ENCODE data around the gene ARCN1. TPM values are rescaled to one million over a fixed set of nuclear protein-coding genes. Genes with fewer than 3 reads are reported as not detected.

Gene ARCN1
- polyA plus RNA-seq, 1 donor from 2014 or later = 67.2 TPM

DNA sequence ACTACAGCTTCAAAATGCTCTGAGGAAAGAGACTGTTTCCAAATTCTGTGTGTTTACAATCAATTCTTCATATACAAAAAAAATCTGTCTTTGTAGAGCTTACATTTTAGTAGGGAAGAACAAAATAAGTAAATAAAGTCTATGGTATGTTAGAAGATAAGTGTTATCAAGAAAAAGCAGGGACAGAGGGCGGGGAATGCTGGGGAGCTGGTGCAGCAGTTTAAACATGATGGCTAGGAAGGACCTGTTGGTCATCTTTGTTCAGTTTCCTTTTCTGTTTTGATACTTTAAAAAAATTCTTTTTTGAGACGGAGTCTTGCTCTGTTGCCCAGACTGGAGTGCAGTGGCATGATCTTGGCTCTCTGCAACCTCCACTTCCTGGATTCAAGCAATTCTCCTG lies 25.1 kb upstream of the ARCN1 start:
- H3K9me3 ChIP-seq (ENCODE audit: low read length) = no peaks in the 10 kb centered on the region
- H4K20me1 ChIP-seq (ENCODE audit: insufficient read depth) = no peaks in the 10 kb centered on the region
- H3K79me2 ChIP-seq (replicated peaks; ENCODE audit: insufficient read depth, low read length) = no peaks in the 10 kb centered on the region
- no peaks in the 10 kb centered on the region for H3K27me3 ChIP-seq (ENCODE audit: insufficient read depth, low read depth, low read length)
- H3K9me2 ChIP-seq (ENCODE audit: insufficient read depth, low read length) = no peaks in the 10 kb centered on the region
- H2AFZ ChIP-seq (ENCODE audit: low read depth, low read length) = no peak overlapping the region
- no peaks in the 10 kb centered on the region for H3K36me3 ChIP-seq (ENCODE audit: insufficient read depth, low read length)
- H3K27ac ChIP-seq (ENCODE audit: low read length) = no peak overlapping the region
- H3K4me2 ChIP-seq (ENCODE audit: low read length) = no peak overlapping the region
- no peak overlapping the region for H3K9ac ChIP-seq (ENCODE audit: low read length)
- no peak overlapping the region for H3K4me3 ChIP-seq (ENCODE audit: low read length)
- TF ChIP-seq MXI1 (conservative IDR thresholded peaks at IDR 0.05; ENCODE audit: poor library complexity, severe bottlenecking) (no peak), EZH2 (IDR thresholded peaks at IDR 0.05; ENCODE audit: borderline replicate concordance, insufficient read depth, low read length, poor library complexity, severe bottlenecking) (no peak), POLR2AphosphoS5 (IDR thresholded peaks at IDR 0.05) (no peak), SMC3 (conservative IDR thresholded peaks at IDR 0.05; ENCODE audit: poor library complexity) (no peak), CTCF (IDR thresholded peaks at IDR 0.05; ENCODE audit: poor library complexity, severe bottlenecking) (no peak), EP300 (conservative IDR thresholded peaks at IDR 0.05; ENCODE audit: poor library complexity, severe bottlenecking) (no peak), RAD21 (conservative IDR thresholded peaks at IDR 0.05) (no peak), TAF1 (IDR thresholded peaks at IDR 0.05; ENCODE audit: low read depth) (no peak)
- TF ChIP-seq, protein P1, sequence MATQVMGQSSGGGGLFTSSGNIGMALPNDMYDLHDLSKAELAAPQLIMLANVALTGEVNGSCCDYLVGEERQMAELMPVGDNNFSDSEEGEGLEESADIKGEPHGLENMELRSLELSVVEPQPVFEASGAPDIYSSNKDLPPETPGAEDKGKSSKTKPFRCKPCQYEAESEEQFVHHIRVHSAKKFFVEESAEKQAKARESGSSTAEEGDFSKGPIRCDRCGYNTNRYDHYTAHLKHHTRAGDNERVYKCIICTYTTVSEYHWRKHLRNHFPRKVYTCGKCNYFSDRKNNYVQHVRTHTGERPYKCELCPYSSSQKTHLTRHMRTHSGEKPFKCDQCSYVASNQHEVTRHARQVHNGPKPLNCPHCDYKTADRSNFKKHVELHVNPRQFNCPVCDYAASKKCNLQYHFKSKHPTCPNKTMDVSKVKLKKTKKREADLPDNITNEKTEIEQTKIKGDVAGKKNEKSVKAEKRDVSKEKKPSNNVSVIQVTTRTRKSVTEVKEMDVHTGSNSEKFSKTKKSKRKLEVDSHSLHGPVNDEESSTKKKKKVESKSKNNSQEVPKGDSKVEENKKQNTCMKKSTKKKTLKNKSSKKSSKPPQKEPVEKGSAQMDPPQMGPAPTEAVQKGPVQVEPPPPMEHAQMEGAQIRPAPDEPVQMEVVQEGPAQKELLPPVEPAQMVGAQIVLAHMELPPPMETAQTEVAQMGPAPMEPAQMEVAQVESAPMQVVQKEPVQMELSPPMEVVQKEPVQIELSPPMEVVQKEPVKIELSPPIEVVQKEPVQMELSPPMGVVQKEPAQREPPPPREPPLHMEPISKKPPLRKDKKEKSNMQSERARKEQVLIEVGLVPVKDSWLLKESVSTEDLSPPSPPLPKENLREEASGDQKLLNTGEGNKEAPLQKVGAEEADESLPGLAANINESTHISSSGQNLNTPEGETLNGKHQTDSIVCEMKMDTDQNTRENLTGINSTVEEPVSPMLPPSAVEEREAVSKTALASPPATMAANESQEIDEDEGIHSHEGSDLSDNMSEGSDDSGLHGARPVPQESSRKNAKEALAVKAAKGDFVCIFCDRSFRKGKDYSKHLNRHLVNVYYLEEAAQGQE (IDR thresholded peaks at IDR 0.05; ENCODE audit: borderline replicate concordance) = no peak
- H3F3A ChIP-seq (ENCODE audit: insufficient read depth, low read length, poor library complexity, severe bottlenecking) = no peaks in the 10 kb centered on the region

DNA sequence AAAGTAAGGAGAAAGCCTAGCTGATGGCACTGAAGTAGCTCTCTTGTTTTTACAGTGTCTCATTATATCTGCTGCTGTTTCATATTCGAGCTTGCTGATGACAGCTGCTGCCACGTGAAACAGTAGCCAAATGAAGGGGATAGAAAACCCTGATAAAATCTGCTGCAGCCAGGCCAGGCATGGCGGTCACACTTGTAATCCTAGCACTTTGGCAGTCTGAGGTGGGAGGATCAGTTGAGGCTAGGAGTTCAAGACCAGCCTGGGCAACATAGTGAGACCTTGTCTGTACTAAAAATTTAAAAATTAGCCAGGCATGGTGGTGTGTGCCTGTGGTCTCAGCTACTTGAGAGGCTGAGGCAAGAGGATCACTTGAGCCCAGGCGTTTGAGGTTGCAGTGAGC lies 19.9 kb upstream of the ARCN1 start:
- Histone ChIP-seq H3K9ac (ENCODE audit: low read length) (no peak overlapping the region), H3K36me3 (ENCODE audit: insufficient read depth, low read length) (peaks cover 5% of the 10 kb centered on the region), H3K4me2 (ENCODE audit: low read length) (no peak overlapping the region), H3K4me3 (ENCODE audit: low read length) (no peak overlapping the region), H3K27ac (ENCODE audit: low read length) (no peak overlapping the region), H3K27me3 (ENCODE audit: insufficient read depth, low read depth, low read length) (no peaks in the 10 kb centered on the region), H3K9me3 (ENCODE audit: low read length) (no peaks in the 10 kb centered on the region), H2AFZ (ENCODE audit: low read depth, low read length) (no peak overlapping the region), H4K20me1 (ENCODE audit: insufficient read depth) (no peaks in the 10 kb centered on the region), H3K79me2 (replicated peaks; ENCODE audit: insufficient read depth, low read length) (no peaks in the 10 kb centered on the region), H3K9me2 (ENCODE audit: insufficient read depth, low read length) (no peaks in the 10 kb centered on the region), H3F3A (ENCODE audit: insufficient read depth, low read length, poor library complexity, severe bottlenecking) (no peaks in the 10 kb centered on the region)
- no peak for TF ChIP-seq SMC3 (conservative IDR thresholded peaks at IDR 0.05; ENCODE audit: poor library complexity)
- TF ChIP-seq MXI1 (conservative IDR thresholded peaks at IDR 0.05; ENCODE audit: poor library complexity, severe bottlenecking) = no peak
- no peak for TF ChIP-seq POLR2AphosphoS5 (IDR thresholded peaks at IDR 0.05)
- TF ChIP-seq RAD21 (conservative IDR thresholded peaks at IDR 0.05) = no peak
- TF ChIP-seq CTCF (IDR thresholded peaks at IDR 0.05; ENCODE audit: poor library complexity, severe bottlenecking) = no peak
- no peak for TF ChIP-seq EP300 (conservative IDR thresholded peaks at IDR 0.05; ENCODE audit: poor library complexity, severe bottlenecking)
- no peak for TF ChIP-seq TAF1 (IDR thresholded peaks at IDR 0.05; ENCODE audit: low read depth)
- TF ChIP-seq, protein P1 (IDR thresholded peaks at IDR 0.05; ENCODE audit: borderline replicate concordance) = no peak
- no peak for TF ChIP-seq EZH2 (IDR thresholded peaks at IDR 0.05; ENCODE audit: borderline replicate concordance, insufficient read depth, low read length, poor library complexity, severe bottlenecking)
